Esophagus muscularis mucosa (tissue), 3 donors: ENCODE measurements around the gene RAB40C.

Experiments used
- CTCF ChIP-seq, 3 experiments: fragments of 200-600 bp in 2 of 3; fragments of 450-650 bp in 1 of 3; sonication (generic) in 2 of 3; IDR thresholded peaks; one replicate each; pipeline ENCODE4 v1.5.1; 2017 to 2019; ENCODE audit warnings: antibody characterized with exemption in 3 of 3, mild to moderate bottlenecking in 2 of 3, moderate library complexity in 1 of 3
- POLR2A ChIP-seq: fragments of 450-650 bp; IDR thresholded peaks from one replicate; pipeline ENCODE4 v1.6.1; 2017; ENCODE audit warnings: antibody characterized with exemption, moderate library complexity, mild to moderate bottlenecking, low read depth
- POLR2AphosphoS5 ChIP-seq, 2 donors: sonication (generic); formaldehyde crosslinking; IDR thresholded peaks; one replicate each; pipeline ENCODE4 v1.6.1; 2017; ENCODE audit warnings: antibody characterized with exemption in 2 of 2

DNA sequence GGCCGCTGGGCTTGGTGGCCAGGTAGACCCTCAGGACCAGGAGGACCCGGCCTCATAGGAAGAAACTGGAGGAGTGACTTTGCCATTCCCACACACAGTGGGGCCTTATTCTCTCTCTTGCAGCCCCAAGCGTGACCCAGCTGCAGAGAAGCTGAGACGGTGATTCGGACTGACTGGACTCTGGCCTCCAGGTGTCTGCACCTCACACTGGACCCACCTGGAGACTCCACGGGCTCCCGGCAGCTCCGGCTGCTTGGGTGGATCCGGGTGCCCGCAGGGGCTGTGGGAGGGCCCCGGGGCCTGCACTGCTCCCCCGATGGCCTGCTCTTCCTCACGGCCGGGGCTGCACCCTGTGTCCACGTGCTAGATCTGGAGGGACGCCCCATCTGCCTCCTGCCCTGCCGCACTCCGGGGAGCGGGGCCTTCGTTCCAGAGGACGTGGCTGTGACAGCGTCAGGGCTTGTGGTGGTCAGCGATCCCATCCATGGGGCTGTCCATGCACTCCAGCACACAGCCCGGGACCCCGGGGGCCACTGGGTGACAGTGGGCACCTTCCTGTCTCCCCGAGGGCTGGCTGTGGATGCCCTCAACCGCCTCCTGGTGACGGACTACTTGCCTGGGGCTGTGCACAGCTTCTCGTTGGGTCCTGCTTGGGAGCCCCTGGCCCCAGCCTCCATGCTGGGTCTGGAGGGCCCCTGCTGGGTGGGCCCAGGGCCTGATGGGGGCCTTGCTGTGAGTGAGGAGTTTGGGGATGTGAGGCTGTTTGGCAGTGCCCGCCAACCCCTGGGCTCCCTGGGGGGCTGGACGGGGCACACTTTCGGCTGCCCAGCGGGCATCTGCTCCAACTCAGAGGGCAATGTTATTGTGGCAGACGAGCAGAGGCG is 22.3 kb upstream of the RAB40C start:
- TF ChIP-seq CTCF (IDR thresholded peaks at IDR 0.05) = no peak
- no peak for TF ChIP-seq POLR2A
- no peak for TF ChIP-seq POLR2AphosphoS5 (IDR thresholded peaks at IDR 0.05)
